Nephron progenitor cell (in vitro differentiated cells): ENCODE measurements around the gene LYSMD1.

Experiments used
- DNase-seq: peaks from one replicate; pipeline ENCODE4 v3.0.0; 2021
- H3K27ac Mint-ChIP-seq: 2 replicates; pipeline ENCODE4 v1.8.0; 2021; ENCODE audit warnings: mild to moderate bottlenecking, moderate library complexity, mixed read lengths
- H3K27me3 Mint-ChIP-seq: 2 replicates; pipeline ENCODE4 v1.8.0; 2021; ENCODE audit warnings: mild to moderate bottlenecking, low read depth, mixed read lengths; ENCODE audit not compliant: poor library complexity
- H3K36me3 Mint-ChIP-seq: 2 replicates; pipeline ENCODE4 v1.8.0; 2021; ENCODE audit warnings: low read depth, mixed read lengths
- H3K4me1 Mint-ChIP-seq: 2 replicates; pipeline ENCODE4 v1.8.0; 2021; ENCODE audit warnings: mixed read lengths
- H3K4me3 Mint-ChIP-seq: 2 replicates; pipeline ENCODE4 v1.8.0; 2021; ENCODE audit warnings: mild to moderate bottlenecking, moderate library complexity, mixed read lengths
- H3K9me3 Mint-ChIP-seq: 2 replicates; pipeline ENCODE4 v1.8.0; 2021; ENCODE audit warnings: mild to moderate bottlenecking, moderate library complexity, mixed read lengths
- TF ChIP-seq, protein P1 (sequence below): fragments of 200-600 bp; sonication (generic); IDR thresholded peaks from 2 replicates; pipeline ENCODE4 v1.5.0; 2021; ENCODE audit warnings: antibody characterized with exemption

The LYSMD1 gene

DNA sequence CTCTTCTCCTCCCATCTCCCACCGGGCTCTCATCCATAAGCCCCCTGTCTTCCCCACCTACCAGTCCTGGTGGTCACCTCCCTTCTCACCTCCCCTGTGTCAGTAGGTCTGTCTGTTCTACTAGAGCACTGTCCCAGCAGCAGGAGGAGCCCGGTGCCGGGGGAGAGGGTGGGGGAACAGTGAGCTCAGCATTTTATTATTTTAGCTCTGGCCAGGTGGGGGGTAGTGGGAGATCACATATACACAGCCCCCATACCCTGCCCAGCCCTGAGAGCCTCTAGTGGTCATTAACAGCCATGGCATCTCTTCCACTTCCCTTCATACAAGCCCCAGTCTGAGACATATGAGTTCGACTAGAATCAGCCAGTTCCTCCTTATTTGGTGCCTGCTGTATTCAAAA is 10.2 kb upstream of the LYSMD1 start, which contains the start of gene TMOD4:
Gene TMOD4, minus strand, starts transcription at position 119 of the 400 bp plus-strand sequence. CDS start 1,106 bp downstream, outside the sequence.
- no peaks in the 10 kb centered on the region for H3K4me1 Mint-ChIP-seq
- H3K9me3 Mint-ChIP-seq: no peaks in the 10 kb centered on the region
- peaks cover 59% of the 10 kb centered on the region for H3K36me3 Mint-ChIP-seq
- TF ChIP-seq, protein P1, sequence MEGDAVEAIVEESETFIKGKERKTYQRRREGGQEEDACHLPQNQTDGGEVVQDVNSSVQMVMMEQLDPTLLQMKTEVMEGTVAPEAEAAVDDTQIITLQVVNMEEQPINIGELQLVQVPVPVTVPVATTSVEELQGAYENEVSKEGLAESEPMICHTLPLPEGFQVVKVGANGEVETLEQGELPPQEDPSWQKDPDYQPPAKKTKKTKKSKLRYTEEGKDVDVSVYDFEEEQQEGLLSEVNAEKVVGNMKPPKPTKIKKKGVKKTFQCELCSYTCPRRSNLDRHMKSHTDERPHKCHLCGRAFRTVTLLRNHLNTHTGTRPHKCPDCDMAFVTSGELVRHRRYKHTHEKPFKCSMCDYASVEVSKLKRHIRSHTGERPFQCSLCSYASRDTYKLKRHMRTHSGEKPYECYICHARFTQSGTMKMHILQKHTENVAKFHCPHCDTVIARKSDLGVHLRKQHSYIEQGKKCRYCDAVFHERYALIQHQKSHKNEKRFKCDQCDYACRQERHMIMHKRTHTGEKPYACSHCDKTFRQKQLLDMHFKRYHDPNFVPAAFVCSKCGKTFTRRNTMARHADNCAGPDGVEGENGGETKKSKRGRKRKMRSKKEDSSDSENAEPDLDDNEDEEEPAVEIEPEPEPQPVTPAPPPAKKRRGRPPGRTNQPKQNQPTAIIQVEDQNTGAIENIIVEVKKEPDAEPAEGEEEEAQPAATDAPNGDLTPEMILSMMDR: peak; percentile 42
- H3K27me3 Mint-ChIP-seq: peaks cover 3% of the 10 kb centered on the region
- peak within 1 kb of the TSS; percentile 85 for H3K27ac Mint-ChIP-seq
- H3K4me3 Mint-ChIP-seq: no peak within 1 kb of the TSS
- no peak for DNase-seq

DNA sequence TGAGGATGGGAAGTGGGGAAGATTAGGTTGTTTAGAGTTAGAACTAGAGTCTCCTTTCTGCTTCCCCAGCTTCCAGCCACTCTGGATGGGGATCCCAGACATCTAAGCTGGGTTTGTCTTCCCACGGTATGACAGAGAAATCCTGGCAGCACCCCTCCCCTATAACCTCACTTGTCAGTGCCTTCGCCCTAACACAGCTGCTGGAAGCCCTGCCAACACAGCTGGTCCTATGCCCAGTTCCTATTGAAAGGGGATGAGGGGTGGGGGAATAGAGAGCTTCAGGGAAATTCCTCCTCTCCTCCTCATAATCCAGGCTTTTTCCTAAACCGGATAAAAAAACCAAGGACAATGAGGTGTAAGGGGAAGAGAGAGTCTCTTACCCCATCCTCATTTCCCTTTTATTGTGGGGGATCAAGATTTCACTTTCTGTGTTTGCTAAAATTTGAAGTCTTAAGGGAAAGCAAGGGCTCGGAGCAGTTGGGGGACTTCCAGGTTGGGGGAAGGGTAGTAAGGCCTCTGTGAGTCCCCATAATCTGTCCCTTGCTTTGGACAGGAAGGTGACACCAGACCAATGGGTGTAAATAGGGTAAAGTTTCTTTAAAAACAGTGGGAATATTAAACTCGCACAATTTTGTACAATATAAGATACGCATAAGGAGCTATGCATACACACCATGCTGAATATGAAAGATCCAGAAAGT is 9.5 kb upstream of the LYSMD1 start:
- Mint-ChIP-seq H3K27ac (peak overlapping the region; percentile 40), H3K27me3 (peaks cover 3% of the 10 kb centered on the region), H3K36me3 (peaks cover 53% of the 10 kb centered on the region), H3K4me3 (no peak overlapping the region), H3K4me1 (no peaks in the 10 kb centered on the region), H3K9me3 (no peaks in the 10 kb centered on the region)
- TF ChIP-seq, protein P1: no peak
- DNase-seq: no peak

GRCh38 chr1:151171190-151171589 is 5.5 kb upstream of the LYSMD1 start:
- peaks cover 6% of the 10 kb centered on the region for H3K27me3 Mint-ChIP-seq
- no peak for DNase-seq
- TF ChIP-seq, protein P1: no peak
- H3K27ac Mint-ChIP-seq: peak overlapping the region; percentile 60
- H3K9me3 Mint-ChIP-seq: no peaks in the 10 kb centered on the region
- peaks cover 17% of the 10 kb centered on the region for H3K4me1 Mint-ChIP-seq
- peaks cover 38% of the 10 kb centered on the region for H3K36me3 Mint-ChIP-seq
- H3K4me3 Mint-ChIP-seq: no peak overlapping the region

GRCh38 chr1:151167116-151167515 is 1.4 kb upstream of the LYSMD1 start:
- Mint-ChIP-seq H3K4me1 (peaks cover 45% of the 10 kb centered on the region), H3K27ac (peak overlapping the region; percentile 26)

DNA sequence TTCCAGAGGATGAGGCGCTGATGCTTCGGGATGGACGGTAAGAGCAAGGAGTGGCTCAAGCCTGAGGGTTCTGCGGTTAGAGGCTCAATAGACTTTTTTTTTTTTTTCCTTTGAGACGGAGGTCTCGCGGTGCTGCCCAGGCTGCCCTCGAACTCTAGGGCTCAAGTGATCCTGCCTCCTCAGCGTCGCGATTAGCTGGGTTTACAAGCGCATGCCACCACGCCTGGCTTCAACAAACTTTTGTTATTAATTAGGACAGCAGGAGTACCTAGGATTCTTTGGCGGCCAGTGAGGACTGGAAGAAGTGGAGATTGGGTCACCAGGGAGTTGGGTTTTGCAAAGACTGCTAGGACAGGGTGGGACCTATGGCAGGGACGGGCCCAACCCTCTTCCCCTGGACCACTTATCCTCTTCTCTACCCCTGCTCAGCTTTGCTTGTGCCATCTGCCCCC is 829 bp upstream of the LYSMD1 start:
- peak; percentile 24 for DNase-seq
- Mint-ChIP-seq H3K27me3 (peaks cover 2% of the 10 kb centered on the region), H3K4me1 (peaks cover 45% of the 10 kb centered on the region), H3K9me3 (no peaks in the 10 kb centered on the region), H3K27ac (peak overlapping the region; percentile 99), H3K4me3 (peak overlapping the region; percentile 99), H3K36me3 (peaks cover 27% of the 10 kb centered on the region)
- TF ChIP-seq, protein P1: no peak

More at GRCh38 chr1:151167116-151167515, 1.4 kb upstream of the LYSMD1 start:
- Mint-ChIP-seq H3K36me3 (peaks cover 21% of the 10 kb centered on the region), H3K4me3 (peak overlapping the region; percentile 99), H3K9me3 (no peaks in the 10 kb centered on the region), H3K27me3 (peaks cover 2% of the 10 kb centered on the region)
- no peak for DNase-seq
- TF ChIP-seq, protein P1: no peak

GRCh38 chr1:151165281-151165737 is 393 bp downstream of the LYSMD1 start:
- Mint-ChIP-seq H3K27me3 (peaks cover 2% of the 10 kb centered on the region), H3K9me3 (no peaks in the 10 kb centered on the region), H3K27ac (peak overlapping the region; percentile 99), H3K36me3 (peaks cover 37% of the 10 kb centered on the region), H3K4me3 (peak overlapping the region; percentile 99), H3K4me1 (peaks cover 45% of the 10 kb centered on the region)
- TF ChIP-seq, protein P1: no peak
- peak; percentile 57 for DNase-seq
